PC-3 (cell line): ENCODE data around the gene LEUTX.

Experiments
- EZH2 ChIP-seq: fragments of 300-600 bp; sonication (generic); IDR thresholded peaks from one replicate; pipeline ENCODE4 v1.6.1; 2017; ENCODE audit warnings: antibody characterized with exemption, mild to moderate bottlenecking, low read length; ENCODE audit not compliant: unreplicated experiment
- EZH2phosphoT487 ChIP-seq: fragments of 300-600 bp; sonication (generic); IDR thresholded peaks from 2 replicates; pipeline ENCODE4 v1.6.1; 2018; ENCODE audit warnings: mild to moderate bottlenecking, antibody characterized with exemption, low read length, borderline replicate concordance
- TF ChIP-seq, protein P1 (sequence below): fragments of 300-600 bp; sonication (generic); conservative IDR thresholded peaks from 2 replicates; pipeline ENCODE4 v1.5.1; 2017; ENCODE audit warnings: antibody characterized with exemption, low read depth, mild to moderate bottlenecking, low read length

GRCh38 chr19:39823686-39824085 lies 45.0 kb downstream of the LEUTX start:
- TF ChIP-seq EZH2phosphoT487 (no peak), EZH2 (no peak)
- TF ChIP-seq, protein P1, sequence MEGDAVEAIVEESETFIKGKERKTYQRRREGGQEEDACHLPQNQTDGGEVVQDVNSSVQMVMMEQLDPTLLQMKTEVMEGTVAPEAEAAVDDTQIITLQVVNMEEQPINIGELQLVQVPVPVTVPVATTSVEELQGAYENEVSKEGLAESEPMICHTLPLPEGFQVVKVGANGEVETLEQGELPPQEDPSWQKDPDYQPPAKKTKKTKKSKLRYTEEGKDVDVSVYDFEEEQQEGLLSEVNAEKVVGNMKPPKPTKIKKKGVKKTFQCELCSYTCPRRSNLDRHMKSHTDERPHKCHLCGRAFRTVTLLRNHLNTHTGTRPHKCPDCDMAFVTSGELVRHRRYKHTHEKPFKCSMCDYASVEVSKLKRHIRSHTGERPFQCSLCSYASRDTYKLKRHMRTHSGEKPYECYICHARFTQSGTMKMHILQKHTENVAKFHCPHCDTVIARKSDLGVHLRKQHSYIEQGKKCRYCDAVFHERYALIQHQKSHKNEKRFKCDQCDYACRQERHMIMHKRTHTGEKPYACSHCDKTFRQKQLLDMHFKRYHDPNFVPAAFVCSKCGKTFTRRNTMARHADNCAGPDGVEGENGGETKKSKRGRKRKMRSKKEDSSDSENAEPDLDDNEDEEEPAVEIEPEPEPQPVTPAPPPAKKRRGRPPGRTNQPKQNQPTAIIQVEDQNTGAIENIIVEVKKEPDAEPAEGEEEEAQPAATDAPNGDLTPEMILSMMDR = no peak
